GM12873 (cell line): Measurements from ENCODE around the gene CCHCR1.

Experiments used
- TF ChIP-seq, protein P1 (sequence below): IDR thresholded peaks from 2 replicates; pipeline ENCODE4 v1.5.1; 2012; ENCODE audit warnings: low read depth, mild to moderate bottlenecking, moderate library complexity, low read length, control low read depth; ENCODE audit not compliant: insufficient read depth; ENCODE audit errors: missing control alignments

The CCHCR1 gene

DNA sequence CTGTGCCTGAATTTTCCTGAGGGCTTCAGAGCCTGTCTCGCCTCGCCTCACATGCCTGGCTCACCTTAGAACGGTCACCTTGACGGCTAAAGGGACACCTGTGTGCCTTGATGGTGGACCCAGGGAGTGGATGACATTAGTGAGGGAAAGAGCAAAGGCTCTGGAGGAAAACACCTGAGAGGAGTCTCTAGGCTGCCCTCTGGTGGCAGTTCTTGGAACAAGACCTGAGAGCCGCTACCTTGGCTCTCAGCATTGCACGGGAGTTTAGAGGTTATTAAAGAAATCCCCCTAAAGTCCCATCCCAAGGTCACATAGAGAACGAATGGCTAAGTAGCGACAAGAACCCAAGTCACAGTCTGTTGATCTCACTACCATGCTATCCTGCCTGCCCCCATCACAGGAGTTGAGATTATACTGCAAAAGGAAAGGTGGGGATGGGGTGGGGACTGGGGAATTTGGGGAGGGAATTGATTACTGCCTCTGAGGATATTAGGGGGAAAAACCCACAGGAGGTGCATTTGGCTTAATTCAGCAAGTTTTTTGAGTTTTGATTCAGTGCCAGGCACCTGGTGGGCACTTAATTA, 29.4 kb downstream of the CCHCR1 start:
- TF ChIP-seq, protein P1, sequence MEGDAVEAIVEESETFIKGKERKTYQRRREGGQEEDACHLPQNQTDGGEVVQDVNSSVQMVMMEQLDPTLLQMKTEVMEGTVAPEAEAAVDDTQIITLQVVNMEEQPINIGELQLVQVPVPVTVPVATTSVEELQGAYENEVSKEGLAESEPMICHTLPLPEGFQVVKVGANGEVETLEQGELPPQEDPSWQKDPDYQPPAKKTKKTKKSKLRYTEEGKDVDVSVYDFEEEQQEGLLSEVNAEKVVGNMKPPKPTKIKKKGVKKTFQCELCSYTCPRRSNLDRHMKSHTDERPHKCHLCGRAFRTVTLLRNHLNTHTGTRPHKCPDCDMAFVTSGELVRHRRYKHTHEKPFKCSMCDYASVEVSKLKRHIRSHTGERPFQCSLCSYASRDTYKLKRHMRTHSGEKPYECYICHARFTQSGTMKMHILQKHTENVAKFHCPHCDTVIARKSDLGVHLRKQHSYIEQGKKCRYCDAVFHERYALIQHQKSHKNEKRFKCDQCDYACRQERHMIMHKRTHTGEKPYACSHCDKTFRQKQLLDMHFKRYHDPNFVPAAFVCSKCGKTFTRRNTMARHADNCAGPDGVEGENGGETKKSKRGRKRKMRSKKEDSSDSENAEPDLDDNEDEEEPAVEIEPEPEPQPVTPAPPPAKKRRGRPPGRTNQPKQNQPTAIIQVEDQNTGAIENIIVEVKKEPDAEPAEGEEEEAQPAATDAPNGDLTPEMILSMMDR = peak; percentile 93

DNA sequence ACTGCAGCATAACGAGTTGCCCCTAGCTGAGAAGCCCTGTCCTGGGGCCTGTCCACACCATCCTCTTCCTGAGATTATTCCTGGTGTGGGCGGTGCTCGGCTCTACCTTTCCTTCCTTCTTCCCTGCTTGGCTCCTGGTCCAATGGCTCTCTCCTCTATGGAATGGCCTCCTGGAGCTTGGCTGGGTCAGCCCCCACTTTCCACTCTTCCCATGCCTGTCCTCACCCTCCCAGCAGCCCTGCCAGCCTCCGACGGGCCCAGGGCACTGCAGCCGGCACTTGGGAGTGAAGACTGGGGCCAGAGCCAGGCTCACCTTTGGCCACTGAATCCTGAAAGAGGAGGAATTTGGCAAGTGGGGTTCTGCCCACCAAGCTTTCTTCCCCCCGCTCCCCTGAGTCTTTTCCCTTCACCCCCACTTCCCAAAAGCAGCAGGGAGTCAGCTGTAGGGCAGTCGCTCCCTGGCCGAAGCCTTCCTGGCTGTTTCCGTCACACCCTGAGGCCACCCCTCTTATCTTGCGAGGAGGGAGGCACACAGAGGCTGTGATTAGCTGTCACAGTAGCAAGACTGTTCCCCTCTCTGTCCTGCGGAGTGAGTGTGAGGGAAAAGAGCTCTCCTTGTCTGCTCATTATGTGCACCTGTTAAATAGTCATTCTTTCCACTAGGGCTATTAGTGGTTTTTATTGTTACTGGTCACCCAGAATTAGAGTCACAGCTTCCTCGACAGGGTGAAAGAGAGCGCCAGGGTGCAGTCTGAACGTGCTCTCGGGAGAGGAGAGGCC, 31.0 kb downstream of the CCHCR1 start:
- TF ChIP-seq, protein P1 = no peak

DNA sequence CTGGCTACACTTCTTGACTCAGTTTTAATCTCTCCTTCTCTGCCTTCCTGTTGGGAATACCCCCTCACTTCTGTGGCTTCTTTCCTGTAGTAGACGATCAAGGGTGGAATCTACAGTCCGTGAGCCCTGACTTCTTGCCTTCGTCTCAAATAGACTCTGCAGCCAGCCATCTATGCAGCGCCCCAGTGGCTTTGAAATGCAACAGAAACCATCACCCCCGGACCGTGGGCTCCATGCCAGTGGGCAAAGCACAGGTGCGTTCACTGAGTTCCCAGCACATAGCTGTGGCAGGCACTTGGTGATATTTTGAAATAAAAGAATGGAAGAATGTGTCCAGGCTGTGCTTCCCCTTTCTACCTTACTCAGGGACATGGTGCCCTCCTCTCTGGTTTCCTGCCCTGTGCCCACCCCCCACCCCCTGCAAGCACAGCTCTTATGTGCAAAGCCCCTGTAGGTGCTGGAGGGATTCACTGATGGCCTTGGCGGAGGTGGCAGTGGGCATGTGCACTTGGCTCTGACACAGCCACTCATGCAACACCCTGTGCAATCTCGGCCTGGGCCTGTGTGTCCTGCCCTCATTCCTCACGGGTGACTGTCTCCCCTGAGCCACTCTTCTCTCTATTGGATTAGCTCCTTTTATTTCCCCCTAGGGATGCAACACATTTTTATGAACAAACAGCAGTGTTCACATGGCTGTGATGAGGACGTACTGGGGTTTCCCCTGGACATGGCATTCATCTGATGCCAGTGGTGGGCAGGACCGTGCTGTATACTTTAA, 31.8 kb downstream of the CCHCR1 start:
- TF ChIP-seq, protein P1 = no peak

DNA sequence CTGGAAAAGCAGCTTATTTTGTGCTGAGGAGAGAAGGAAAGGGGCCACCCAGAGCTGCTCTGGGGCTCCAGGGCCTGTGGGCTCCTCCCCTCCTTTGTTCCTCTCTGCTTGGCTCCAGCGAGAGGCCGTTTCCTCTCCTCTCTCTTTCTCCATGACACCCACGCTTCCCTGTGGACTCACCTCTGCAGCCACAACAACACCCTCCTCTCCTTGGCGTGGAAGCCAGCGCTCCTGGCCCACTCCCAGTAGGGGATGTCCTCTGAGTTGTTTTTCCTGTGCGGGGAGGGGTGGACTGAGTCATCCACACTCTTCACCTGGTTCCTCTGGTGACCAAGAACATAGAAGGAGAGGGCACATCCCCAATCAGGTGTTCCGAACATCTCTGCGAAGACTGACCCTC, 32.4 kb downstream of the CCHCR1 start:
- TF ChIP-seq, protein P1 = no peak

DNA sequence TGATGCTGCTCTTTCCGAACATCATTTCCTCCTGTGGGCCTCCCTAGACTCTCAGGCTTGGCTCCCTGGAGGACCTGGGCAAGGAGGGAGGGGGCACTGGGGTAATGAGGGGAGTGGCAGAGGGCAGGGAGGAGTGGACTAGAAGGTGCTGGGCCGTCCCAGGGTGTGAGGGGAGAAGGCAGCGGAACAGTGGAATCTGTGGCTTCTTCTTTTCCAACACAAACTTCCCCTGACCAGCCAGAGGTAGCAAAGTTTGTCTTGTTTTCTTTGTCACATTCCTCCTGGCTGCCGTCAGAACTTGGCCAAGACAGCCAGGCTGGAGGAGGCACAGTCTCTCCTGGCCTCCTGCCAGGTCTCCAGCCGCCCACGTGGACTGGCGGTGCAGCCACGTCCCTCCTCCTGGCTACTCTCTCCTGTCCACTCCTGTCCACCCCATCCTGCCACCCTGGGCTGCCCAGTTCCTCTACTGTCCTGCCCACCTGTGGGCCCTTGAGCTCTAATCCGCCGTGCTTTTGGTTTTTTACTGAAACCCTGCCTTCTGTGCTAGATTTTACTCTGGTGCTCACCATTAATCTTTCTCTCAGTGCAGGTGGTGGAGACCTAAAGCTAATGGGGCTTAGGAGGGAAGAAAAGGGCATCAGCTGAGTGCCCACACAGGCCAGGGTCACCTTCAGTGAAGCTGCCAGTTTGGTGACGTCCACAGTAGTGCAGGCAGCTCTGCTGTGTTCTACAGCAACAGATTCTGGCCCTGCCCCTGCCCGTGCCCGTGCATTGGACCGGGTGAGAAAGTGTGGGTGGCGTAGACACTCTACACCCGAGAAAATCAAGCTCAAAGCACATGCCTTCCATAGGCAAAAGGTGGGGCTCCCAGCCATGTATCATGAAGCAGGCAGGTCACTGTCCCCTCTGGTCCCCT, 34.6 kb downstream of the CCHCR1 start:
- TF ChIP-seq, protein P1 = no peak

DNA sequence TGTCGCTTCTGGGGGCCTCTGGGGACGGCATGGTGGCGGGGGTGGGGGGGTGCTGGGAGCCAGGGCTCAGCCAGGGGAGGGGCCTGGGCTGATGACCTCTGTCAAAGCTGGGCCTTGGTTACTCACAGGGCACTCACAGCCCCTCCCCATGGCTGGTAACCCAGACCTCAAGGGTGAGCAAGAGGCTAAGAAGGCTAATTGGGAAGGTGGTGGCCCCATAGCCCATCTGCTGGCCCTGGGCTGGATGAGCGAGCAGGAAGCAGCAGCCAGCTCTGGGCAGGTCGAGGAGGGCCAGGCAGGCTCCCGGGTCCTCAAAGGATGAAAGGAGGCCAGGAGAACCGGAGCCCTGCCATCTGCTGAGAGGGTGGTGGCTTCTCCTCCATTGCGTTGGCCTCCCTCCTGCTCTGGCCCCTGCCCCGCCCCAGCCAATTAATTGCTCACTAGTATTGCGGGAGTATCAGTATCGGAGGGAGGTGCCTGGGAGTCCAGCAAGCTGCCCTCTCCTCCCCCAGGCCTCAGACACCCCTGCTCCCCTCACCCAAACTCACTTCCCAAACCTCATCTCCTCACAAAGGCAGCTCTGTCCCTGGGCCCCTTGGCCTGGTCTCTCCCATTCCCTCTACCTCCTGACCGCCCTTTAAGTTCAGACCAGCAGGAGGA, 36.3 kb downstream of the CCHCR1 start:
- TF ChIP-seq, protein P1 = no peak
